BE2C (cell line): Measurements from ENCODE around the gene BPIFB6.

Experiments used
- DNase-seq: peaks from one replicate; pipeline ENCODE4 v3.0.0-alpha.2; 2020
- H3K27me3 ChIP-seq: fragments of 250-450 bp; sonication (Bioruptor Pico); 2 replicates; pipeline ENCODE4 v1.5.1; 2020; ENCODE audit warnings: mild to moderate bottlenecking
- H3K36me3 ChIP-seq: fragments of 250-450 bp; sonication (Bioruptor Pico); 2 replicates; pipeline ENCODE4 v1.5.1; 2020; ENCODE audit warnings: mild to moderate bottlenecking
- H3K4me1 ChIP-seq: fragments of 250-450 bp; sonication (Bioruptor Pico); 2 replicates; pipeline ENCODE4 v1.5.1; 2020
- H3K4me3 ChIP-seq: 2 replicates; pipeline ENCODE4 v1.5.1; 2011; ENCODE audit warnings: low read depth, low read length
- H3K9me3 ChIP-seq: fragments of 250-450 bp; sonication (Bioruptor Pico); 2 replicates; pipeline ENCODE4 v1.5.1; 2020
- CTCF ChIP-seq: IDR thresholded peaks from 2 replicates; pipeline ENCODE4 v1.5.1; 2012; ENCODE audit warnings: mild to moderate bottlenecking, low read depth, low read length

BPIFB6 gene

GRCh38 chr20:33092361-33092760, 60.9 kb downstream of the BPIFB6 start:
- Histone ChIP-seq H3K36me3 (no peaks in the 10 kb centered on the region), H3K9me3 (no peaks in the 10 kb centered on the region), H3K4me3 (no peak overlapping the region), H3K27me3 (peaks cover 3% of the 10 kb centered on the region; the same call in 1 of the 2 replicates), H3K4me1 (no peaks in the 10 kb centered on the region)
- TF ChIP-seq CTCF: no peak
- no peak for DNase-seq

- Histone ChIP-seq H3K36me3 (no peaks in the 10 kb centered on the region), H3K4me3 (no peak overlapping the region), H3K4me1 (no peaks in the 10 kb centered on the region), H3K9me3 (no peaks in the 10 kb centered on the region), H3K27me3 (peaks cover 3% of the 10 kb centered on the region; the same call in 1 of the 2 replicates)
- DNase-seq: no peak
- no peak for TF ChIP-seq CTCF
Observed at GRCh38 chr20:33093074-33093473, 61.6 kb downstream of the BPIFB6 start.

GRCh38 chr20:33093582-33093981, 62.1 kb downstream of the BPIFB6 start:
- no peaks in the 10 kb centered on the region for H3K4me1 ChIP-seq
- H3K36me3 ChIP-seq: no peaks in the 10 kb centered on the region
- no peak overlapping the region for H3K4me3 ChIP-seq
- no peaks in the 10 kb centered on the region for H3K9me3 ChIP-seq
- H3K27me3 ChIP-seq: peaks cover 1% of the 10 kb centered on the region; the same call in 1 of the 2 replicates
- no peak for DNase-seq
- no peak for TF ChIP-seq CTCF
